Coronary artery (tissue), 2 donors: ENCODE data around the gene CXXC5.

Experiments used
- DNase-seq: peaks from one replicate; pipeline ENCODE4 v3.0.0-alpha.2; 2017; ENCODE audit warnings: low spot score
- H3K27ac ChIP-seq, 2 donors: fragments of 200-600 bp; sonication (generic); one replicate each; pipeline ENCODE4 v1.5.1; 2016 to 2019
- H3K4me3 ChIP-seq: fragments of 200-600 bp; sonication (generic); 2 replicates; pipeline ENCODE4 v1.5.1; 2016; ENCODE audit warnings: mild to moderate bottlenecking, moderate library complexity
- CTCF ChIP-seq: fragments of 200-600 bp; sonication (generic); IDR thresholded peaks from one replicate; pipeline ENCODE4 v1.5.1; 2019; ENCODE audit warnings: antibody characterized with exemption

The CXXC5 gene

DNA sequence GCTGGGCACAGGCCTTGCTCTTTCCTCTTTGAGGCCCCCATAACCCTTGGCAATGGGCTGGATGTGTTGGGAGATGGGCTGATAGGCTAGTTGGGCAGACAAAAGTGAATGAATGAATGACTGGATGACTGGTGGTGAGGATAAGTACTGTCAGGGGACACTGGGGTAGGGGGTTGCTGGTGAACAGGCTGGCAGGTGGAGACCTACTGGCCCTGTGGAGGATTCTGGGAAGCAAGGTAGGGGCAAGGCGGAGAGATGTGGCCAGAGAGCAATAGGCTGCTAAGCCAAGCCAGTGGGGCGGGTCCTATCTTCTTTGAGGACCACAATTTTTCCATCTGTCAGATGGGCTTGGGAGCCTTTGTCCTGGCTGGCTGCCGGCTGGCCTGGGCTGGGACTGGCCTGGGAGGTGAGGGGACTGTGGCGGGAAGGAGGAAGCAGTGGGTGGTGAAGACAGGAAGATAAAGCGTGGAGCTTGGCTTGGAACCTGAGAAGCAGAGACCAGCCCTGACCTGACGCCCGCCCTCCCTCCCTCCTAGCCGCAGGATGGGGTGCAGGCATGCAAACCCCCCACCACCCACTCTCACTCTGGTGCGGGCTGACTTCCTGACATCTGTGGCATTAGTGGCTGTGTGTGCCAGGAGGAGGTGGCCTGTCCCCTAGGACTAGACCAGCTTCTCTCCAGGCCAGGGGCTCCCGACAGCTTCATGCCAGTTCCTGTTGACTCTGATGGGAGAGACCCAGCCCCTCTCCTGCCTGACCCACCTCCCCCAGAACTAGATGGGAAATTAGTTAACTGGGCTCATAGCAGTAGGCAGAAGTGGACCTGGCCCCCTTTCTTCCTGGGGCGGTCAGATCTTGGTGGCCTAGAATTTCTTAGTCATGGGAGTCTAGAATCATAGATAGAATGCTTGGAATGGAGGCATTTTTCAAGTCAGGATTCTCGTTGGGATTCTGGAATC lies 9.5 kb downstream of the CXXC5 start:
- TF ChIP-seq CTCF = no peak
- H3K27ac ChIP-seq = peak overlapping the region; percentile 72 to 94
- DNase-seq = no peak
- H3K4me3 ChIP-seq = peak overlapping the region; percentile 47

GRCh38 chr5:139658501-139658927 lies 10.4 kb downstream of the CXXC5 start:
- Histone ChIP-seq H3K27ac (peak overlapping the region; percentile 72 to 94), H3K4me3 (peak overlapping the region; percentile 47)
- no peak for DNase-seq
- TF ChIP-seq CTCF = no peak

DNA sequence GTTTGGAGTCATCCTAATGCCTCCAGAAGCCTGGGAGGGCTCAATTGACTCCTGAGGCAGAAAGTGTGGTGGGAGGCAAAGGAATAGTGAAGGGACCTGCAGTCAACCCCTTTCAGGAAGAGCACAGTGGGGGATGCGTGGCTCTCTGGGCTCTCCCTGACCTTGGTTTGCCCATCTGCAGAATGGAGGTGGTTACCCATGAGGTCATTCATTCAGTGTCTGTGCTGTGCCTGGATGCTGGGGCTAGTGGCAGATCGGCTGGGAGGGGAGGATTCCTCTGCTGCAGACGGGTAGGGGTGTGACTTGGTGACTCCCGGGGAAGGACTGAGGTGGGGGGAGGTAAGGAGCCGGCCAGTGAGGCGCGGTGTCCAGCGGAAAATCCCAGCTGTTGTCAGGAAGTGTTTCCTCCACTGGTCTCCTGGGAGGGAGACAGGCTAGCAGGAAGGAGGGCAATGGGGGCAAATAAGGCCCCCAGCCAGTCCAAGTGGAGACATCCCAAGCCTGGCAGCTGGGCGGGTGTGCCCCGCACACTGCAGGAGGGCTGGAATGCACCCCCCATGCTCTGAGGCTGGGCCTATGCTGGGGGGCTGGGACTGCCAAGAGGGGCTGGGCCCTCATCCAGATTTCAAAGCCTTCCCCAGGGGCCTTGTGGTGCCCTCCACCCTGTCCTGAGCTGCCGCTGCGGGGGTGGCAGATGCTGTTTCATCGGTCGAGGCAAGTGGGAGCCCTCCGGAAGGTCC lies 10.9 kb downstream of the CXXC5 start:
- DNase-seq = peak; percentile 87
- Histone ChIP-seq H3K27ac (peak overlapping the region; percentile 72 to 94), H3K4me3 (peak overlapping the region; percentile 47)
- TF ChIP-seq CTCF = no peak

GRCh38 chr5:139659695-139660101 lies 11.5 kb downstream of the CXXC5 start:
- Histone ChIP-seq H3K27ac (peak overlapping the region; percentile 72 to 94), H3K4me3 (peak overlapping the region; percentile 47)
- no peak for TF ChIP-seq CTCF
- no peak for DNase-seq

DNA sequence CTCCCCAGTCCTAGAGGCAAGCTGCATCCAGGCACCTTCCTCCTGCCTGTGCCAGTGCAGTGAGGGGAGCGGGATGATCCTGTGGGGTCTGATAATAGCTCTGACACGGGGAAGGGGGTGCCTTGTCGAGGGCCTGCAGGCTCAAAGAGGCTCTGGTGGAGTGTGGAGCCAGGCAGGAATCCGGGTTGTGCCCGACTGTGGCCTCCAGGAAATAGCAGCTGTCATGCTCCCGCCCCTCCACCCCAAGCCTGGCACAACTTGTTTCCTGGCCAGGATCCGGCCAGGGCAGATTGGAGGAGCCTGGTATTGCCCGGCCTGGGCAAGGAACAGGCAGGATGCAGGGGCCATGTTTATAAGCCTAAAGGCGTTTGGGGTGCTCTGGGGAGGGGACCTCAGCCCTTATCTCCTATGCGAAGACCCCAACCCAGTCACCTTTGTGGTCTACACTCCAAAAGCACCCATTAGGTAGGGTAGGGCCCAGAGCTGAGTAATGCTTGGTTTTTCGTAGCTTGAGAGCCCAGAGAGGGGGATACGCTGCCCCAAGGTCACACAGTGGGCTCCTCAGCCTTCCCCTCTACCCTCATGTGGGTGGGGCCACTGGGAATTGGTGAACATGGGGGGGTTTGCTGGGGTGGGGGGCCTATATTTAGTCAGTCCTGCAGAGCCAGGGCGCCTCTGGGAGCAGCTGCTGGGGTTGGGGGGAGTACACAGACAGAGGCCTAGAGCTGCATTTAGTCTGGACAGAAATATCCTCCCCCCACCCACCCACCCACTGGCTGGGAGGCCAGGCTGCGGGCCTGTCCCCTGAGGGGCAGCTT lies 12.2 kb downstream of the CXXC5 start:
- peak overlapping the region; percentile 47 for H3K4me3 ChIP-seq
- peak; percentile 92 for DNase-seq
- no peak for TF ChIP-seq CTCF
- H3K27ac ChIP-seq = peak overlapping the region; percentile 72 to 94

- peak overlapping the region; percentile 72 to 94 for H3K27ac ChIP-seq
- H3K4me3 ChIP-seq = peak overlapping the region; percentile 47
- TF ChIP-seq CTCF = no peak
- peak; percentile 98 for DNase-seq
Observed at GRCh38 chr5:139660923-139661814, 13.0 kb downstream of the CXXC5 start.
